Endothelial cell of umbilical vein (primary cell): ENCODE data around the gene CGNL1. TPM values are rescaled to one million over a fixed set of nuclear protein-coding genes. Genes with fewer than 3 reads are reported as not detected.

ENCODE experiments used
- BruUV-seq: library from RNA; stranded (reverse); fragments of 400-500 nt; replicated peaks from 2 replicates; lab custom pipeline; 2021; lab: Mats Ljungman, UMichigan
- CTCF ChIA-PET: fragments of 300-600, 350-600 bp; sonication (Branson Sonifier 250); formaldehyde crosslinking; loops from one replicate; lab custom pipeline; 2021; ENCODE audit warnings: antibody characterized with exemption, inconsistent platforms; lab: Charles Lee
- POLR2A ChIA-PET: fragments of 300-600, 350-600 bp; sonication (Branson Sonifier 250); formaldehyde crosslinking; loops from one replicate; lab custom pipeline; 2021; ENCODE audit warnings: antibody characterized with exemption, inconsistent platforms; lab: Charles Lee
- DNase-seq: peaks from one replicate; pipeline ENCODE4 v3.0.0-alpha.2; 2011; ENCODE audit warnings: low read depth, low spot score
- FAIRE-seq: peaks from 2 replicates; lab custom pipeline; 2011; peaks lifted over from hg19 to GRCh38; lab: Jason Lieb, UNC
- H2AFZ ChIP-seq: 2 replicates; pipeline ENCODE4 v1.6.0; 2012; ENCODE audit warnings: low read depth, low read length, control low read depth, inconsistent platforms
- H3K27ac ChIP-seq: 2 replicates; pipeline ENCODE4 v1.5.1; 2011; ENCODE audit warnings: low read depth, mild to moderate bottlenecking, control low read depth, low read length, moderate library complexity; ENCODE audit not compliant: insufficient read depth
- H3K27me3 ChIP-seq, 2 experiments: 2 replicates each; pipeline versions ENCODE4 v1.6.0 to v1.6.1; 2011; ENCODE audit warnings: low read length in 2 of 2, mixed read lengths in 1 of 2; ENCODE audit not compliant: control insufficient read depth in 2 of 2, insufficient read depth in 2 of 2
- H3K36me3 ChIP-seq, 2 experiments: 2 replicates in 1 of 2; 3 replicates in 1 of 2; pipeline ENCODE4 v1.5.1; 2011; ENCODE audit warnings: low read length in 2 of 2, mild to moderate bottlenecking in 1 of 2, moderate library complexity in 1 of 2; ENCODE audit not compliant: control insufficient read depth in 2 of 2, insufficient read depth in 2 of 2; ENCODE audit errors: extremely low read depth in 1 of 2
- H3K4me1 ChIP-seq: 3 replicates; pipeline ENCODE4 v1.5.1; 2011; ENCODE audit warnings: mild to moderate bottlenecking, low read length; ENCODE audit not compliant: control insufficient read depth, insufficient read depth; ENCODE audit errors: extremely low read depth
- H3K4me2 ChIP-seq: 2 replicates; pipeline ENCODE4 v1.6.1; 2011; ENCODE audit warnings: low read length, control low read depth, mixed read lengths; ENCODE audit not compliant: insufficient read depth
- H3K4me3 ChIP-seq, 3 experiments: fragments of 200-600 bp in 1 of 3; sonication (generic), shearing (Covaris generic) in 1 of 3; replicated peaks in 1 of 3; 2 replicates each; pipeline ENCODE4 v1.5.1; 2011 to 2016; ENCODE audit warnings: control low read depth in 3 of 3, low read length in 3 of 3, mild to moderate bottlenecking in 2 of 3, inconsistent platforms in 1 of 3, low read depth in 1 of 3, moderate library complexity in 1 of 3; ENCODE audit not compliant: insufficient read depth in 1 of 3
- H3K79me2 ChIP-seq: 2 replicates; pipeline ENCODE4 v1.6.0; 2012; ENCODE audit warnings: low read length, inconsistent platforms; ENCODE audit not compliant: control insufficient read depth, insufficient read depth
- H3K9ac ChIP-seq: replicated peaks from 2 replicates; pipeline ENCODE3; 2011; ENCODE audit warnings: low read length, control low read depth; ENCODE audit not compliant: insufficient read depth; ENCODE audit errors: extremely low read depth
- H3K9me1 ChIP-seq: replicated peaks from 3 replicates; pipeline ENCODE4 v1.6.0; 2011; ENCODE audit warnings: mild to moderate bottlenecking, low read length; ENCODE audit not compliant: control insufficient read depth, insufficient read depth; ENCODE audit errors: extremely low read depth
- H3K9me3 ChIP-seq: replicated peaks from 2 replicates; pipeline ENCODE4 v1.5.1; 2012; ENCODE audit warnings: low read length, inconsistent platforms; ENCODE audit not compliant: control insufficient read depth, insufficient read depth
- H4K20me1 ChIP-seq: replicated peaks from 2 replicates; pipeline ENCODE3; 2011; ENCODE audit warnings: mild to moderate bottlenecking, low read length; ENCODE audit not compliant: control insufficient read depth, insufficient read depth; ENCODE audit errors: extremely low read depth
- CTCF ChIP-seq, 2 donors: IDR thresholded peaks; 1 replicate in 1 of 2; 2 replicates in 1 of 2; pipeline ENCODE4 v1.5.1; 2011; ENCODE audit warnings: low read length in 2 of 2, mild to moderate bottlenecking in 2 of 2, moderate library complexity in 2 of 2, control low read depth in 1 of 2, inconsistent platforms in 1 of 2, low read depth in 1 of 2; ENCODE audit not compliant: insufficient read depth in 1 of 2; ENCODE audit errors: extremely low read depth in 1 of 2
- EZH2 ChIP-seq: IDR thresholded peaks from 2 replicates; pipeline ENCODE4 v1.6.1; 2012; ENCODE audit warnings: borderline replicate concordance, low read depth, mild to moderate bottlenecking, moderate library complexity, low read length, inconsistent platforms; ENCODE audit not compliant: severe bottlenecking
- FOS ChIP-seq: IDR thresholded peaks from 2 replicates; pipeline ENCODE4 v1.6.1; 2011; ENCODE audit warnings: mild to moderate bottlenecking, low read length, moderate library complexity, borderline replicate concordance; ENCODE audit not compliant: insufficient read depth
- GATA2 ChIP-seq: IDR thresholded peaks from 2 replicates; pipeline ENCODE4 v1.7.0; 2011; ENCODE audit warnings: low read depth, mild to moderate bottlenecking, moderate library complexity, mixed read lengths, low read length; ENCODE audit not compliant: insufficient read length, insufficient read depth
- JUN ChIP-seq: IDR thresholded peaks from 2 replicates; pipeline ENCODE4 v1.6.1; 2011; ENCODE audit warnings: borderline replicate concordance, low read depth; ENCODE audit not compliant: insufficient read length, insufficient read depth
- MAX ChIP-seq: IDR thresholded peaks from 2 replicates; pipeline ENCODE4 v1.6.1; 2011; ENCODE audit not compliant: insufficient read depth, insufficient read length
- MYC ChIP-seq: IDR thresholded peaks from one replicate; pipeline ENCODE4 v1.6.1; 2011; ENCODE audit warnings: mild to moderate bottlenecking, low read depth, low read length
- POLR2A ChIP-seq: IDR thresholded peaks from 2 replicates; pipeline ENCODE4 v1.6.1; 2012; ENCODE audit warnings: low read depth, mild to moderate bottlenecking, control low read depth, low read length
- POLR2AphosphoS5 ChIP-seq: IDR thresholded peaks from 2 replicates; pipeline ENCODE4 v1.6.1; 2012; ENCODE audit warnings: low read depth, mild to moderate bottlenecking, control low read depth, low read length, moderate library complexity; ENCODE audit not compliant: insufficient read depth
- dilution Hi-C: fragments of 300-500 bp; cut with MboI; formaldehyde crosslinking; loops from one replicate; pipeline ENCODE4 v1.15.0; 2019; ENCODE audit warnings: low sequenced_read_pairs; ENCODE audit not compliant: extremely low pct_ligation_motif_present
- intact Hi-C: fragments of 100-400 bp; cut with micrococcal nuclease; formaldehyde crosslinking; loops from one replicate; pipeline ENCODE4 v1.10.0; 2022
- polyA plus RNA-seq, 4 experiments: library from polyadenylated mRNA; depleted of rRNA in 3 of 4; stranded (reverse) in 3 of 4; unstranded in 1 of 4; fragments of >200 nt; gene quantifications; 2 replicates each; pipeline versions ENCODE4 v1.2.1 to v1.2.3, GENCODE V29; 2011 to 2012; ENCODE audit warnings: missing spikeins in 1 of 4
- total RNA-seq: library from RNA; stranded (reverse); gene quantifications from 2 replicates; pipeline ENCODE4 v1.2.3, GENCODE V29; 2021

CGNL1 gene
- total and polyA plus RNA-seq, 2 donors (not counting 3 experiments of a cell fraction or from before 2014, with no cell fraction given) = 6.9 to 27.1 TPM

GRCh38 chr15:57380854-57381253 lies 4.5 kb downstream of the CGNL1 start:
- Histone ChIP-seq H3K4me2 (no peak overlapping the region), H2AFZ (no peak overlapping the region), H3K27me3 (no peaks in the 10 kb centered on the region), H4K20me1 (no peaks in the 10 kb centered on the region), H3K36me3 (no peaks in the 10 kb centered on the region), H3K9me3 (no peaks in the 10 kb centered on the region), H3K4me1 (peaks cover 53% of the 10 kb centered on the region), H3K4me3 (no peak overlapping the region), H3K79me2 (no peaks in the 10 kb centered on the region), H3K9ac (no peak overlapping the region), H3K27ac (no peak overlapping the region), H3K9me1 (no peaks in the 10 kb centered on the region)
- ChIA-PET CTCF (interaction anchor here (1.2 kb wide), 1 partner anchor 20 kb away, joined by 3 read pairs; no protein-coding TSS in a partner anchor), POLR2A (no interaction called here)
- BruUV-seq = no TSS peak
- TF ChIP-seq POLR2AphosphoS5 = no peak
- TF ChIP-seq MYC = no peak
- no peak for TF ChIP-seq POLR2A
- TF ChIP-seq CTCF (IDR thresholded peaks at IDR 0.05; ENCODE audit: extremely low read depth in 1 of 2, insufficient read depth in 1 of 2, low read depth in 1 of 2, low read length in 2 of 2) = no peak
- TF ChIP-seq FOS = no peak
- no peak for TF ChIP-seq GATA2
- TF ChIP-seq EZH2 = no peak
- no peak for TF ChIP-seq MAX
- no peak for TF ChIP-seq JUN
- dilution Hi-C loops = no loop called here
- DNase-seq (no peak), FAIRE-seq (no peak)
- intact Hi-C loops = no loop called here
